ENCODE measurements around the gene NRCAM.

NRCAM gene

DNA sequence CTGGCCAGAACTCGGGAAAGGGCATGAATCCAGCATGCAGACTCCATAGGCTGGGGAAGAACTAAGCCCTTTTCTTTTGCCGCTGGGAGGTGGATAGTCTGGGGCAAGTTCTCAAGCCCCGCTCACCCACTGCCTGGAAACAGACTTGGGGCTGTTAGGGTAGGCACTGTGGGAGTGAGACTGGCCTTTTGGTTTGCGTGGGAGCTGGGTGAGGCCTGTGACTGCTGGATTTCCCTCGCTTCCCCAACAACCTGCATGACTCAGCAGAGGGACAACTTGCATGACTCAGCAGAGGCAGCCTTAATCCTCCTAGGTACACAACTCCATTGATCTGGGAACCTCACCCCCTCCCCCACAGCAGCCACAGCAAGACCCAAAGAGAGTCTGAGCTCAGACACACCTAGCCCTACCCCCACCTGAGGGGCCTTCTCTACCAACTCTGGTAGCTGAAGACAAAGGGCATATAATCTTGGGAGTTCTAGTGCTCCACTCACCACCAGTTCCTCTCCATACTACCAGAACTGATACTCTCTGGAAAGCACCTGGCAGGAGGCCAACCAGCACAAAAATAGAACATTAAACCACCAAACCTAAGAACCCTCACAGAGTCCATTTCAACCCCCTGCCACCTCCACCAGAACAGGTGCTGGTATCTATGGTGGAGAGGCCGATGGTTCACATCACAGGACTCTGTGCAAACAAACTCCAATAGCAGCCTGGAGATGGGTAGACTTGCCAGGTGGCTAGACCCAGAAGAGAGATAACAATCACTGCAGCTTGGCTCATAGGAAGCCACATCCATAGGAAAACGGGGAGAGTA, 244.6 kb downstream of the NRCAM start:
- DNase-seq (ENCODE audit: low spot score), result no peak

DNA sequence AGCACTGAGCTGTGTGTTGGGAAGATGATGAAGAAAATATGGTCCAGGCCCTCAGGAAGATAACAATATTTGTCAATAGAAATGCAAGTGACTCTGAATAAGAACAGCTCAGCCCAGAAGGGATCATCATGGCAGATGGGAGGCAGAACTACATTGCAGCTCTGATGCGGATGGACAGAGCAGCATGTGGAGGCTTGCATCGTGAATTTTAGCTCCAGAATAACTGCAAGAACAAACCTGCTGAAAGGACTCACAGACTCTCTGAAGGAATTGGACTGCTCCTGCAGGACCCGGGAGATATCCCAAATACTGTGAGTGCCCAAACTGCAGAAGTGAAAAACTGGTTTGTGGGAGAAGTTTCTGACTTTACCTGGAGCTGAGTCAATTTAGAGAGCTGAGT, 245.4 kb downstream of the NRCAM start:
- DNase-seq (ENCODE audit: low spot score), result no peak

GRCh38 chr7:108205311-108205710, 250.9 kb downstream of the NRCAM start:
- DNase-seq (ENCODE audit: low spot score), result no peak

GRCh38 chr7:108204281-108204796, 251.9 kb downstream of the NRCAM start:
- DNase-seq (ENCODE audit: low spot score), result peak; percentile 52

DNA sequence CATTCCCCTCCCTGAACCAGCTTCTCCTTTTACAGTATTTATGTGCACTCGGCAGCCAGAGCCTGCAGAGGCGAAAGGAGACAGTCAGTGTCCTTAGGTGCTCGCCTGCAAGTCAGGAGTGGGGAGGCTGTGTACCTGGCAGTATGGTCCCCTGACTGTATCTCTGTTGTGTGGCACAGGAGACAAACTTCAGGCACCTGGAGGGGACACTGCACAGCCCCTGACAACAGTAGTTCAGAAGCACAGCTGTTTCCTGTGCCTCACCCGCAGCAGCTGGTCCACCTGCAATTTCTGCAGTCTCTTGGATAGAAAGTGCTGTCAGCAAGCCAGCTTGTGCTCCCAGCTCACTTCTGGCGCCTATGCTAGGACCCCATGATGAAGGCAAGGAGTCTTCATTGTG, 252.7 kb downstream of the NRCAM start:
- DNase-seq (ENCODE audit: low spot score), result no peak

DNA sequence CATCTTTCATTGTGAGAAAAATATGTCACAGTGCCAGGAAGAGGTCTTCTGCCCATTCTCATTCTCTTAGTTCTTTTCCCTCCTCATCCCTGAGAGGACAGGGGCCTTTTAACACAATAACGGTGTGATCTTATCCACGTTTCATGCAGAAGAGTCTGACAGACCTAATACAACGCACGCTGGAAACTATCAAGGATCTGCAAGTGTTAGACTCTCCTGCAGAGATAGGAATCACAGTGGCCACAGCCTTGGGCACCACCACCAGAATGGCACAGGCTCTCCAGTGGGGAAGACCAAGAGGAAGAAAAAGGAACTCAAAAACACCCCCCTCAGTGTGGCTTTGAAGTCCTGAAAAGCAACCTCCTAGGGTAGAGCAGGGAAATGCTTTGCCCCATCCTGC, 253.5 kb downstream of the NRCAM start:
- peak; percentile 33 for DNase-seq (ENCODE audit: low spot score)

- no peak for DNase-seq (ENCODE audit: low spot score)
These were observed 254.5 kb downstream of the NRCAM start for GRCh38 chr7:108201766-108202165.

GRCh38 chr7:108200326-108200725, 255.9 kb downstream of the NRCAM start:
- DNase-seq (ENCODE audit: low spot score), result no peak

- no peak for DNase-seq (ENCODE audit: low spot score)
These were observed 258.7 kb downstream of the NRCAM start for GRCh38 chr7:108197371-108198091.

GRCh38 chr7:108196004-108196403, 260.2 kb downstream of the NRCAM start:
- no peak for DNase-seq (ENCODE audit: low spot score)

- no peak for DNase-seq (ENCODE audit: low spot score)
These were observed 262.4 kb downstream of the NRCAM start for GRCh38 chr7:108193594-108194498.

- DNase-seq (ENCODE audit: low spot score), result no peak
These were observed 265.3 kb downstream of the NRCAM start for GRCh38 chr7:108190891-108191290.

DNA sequence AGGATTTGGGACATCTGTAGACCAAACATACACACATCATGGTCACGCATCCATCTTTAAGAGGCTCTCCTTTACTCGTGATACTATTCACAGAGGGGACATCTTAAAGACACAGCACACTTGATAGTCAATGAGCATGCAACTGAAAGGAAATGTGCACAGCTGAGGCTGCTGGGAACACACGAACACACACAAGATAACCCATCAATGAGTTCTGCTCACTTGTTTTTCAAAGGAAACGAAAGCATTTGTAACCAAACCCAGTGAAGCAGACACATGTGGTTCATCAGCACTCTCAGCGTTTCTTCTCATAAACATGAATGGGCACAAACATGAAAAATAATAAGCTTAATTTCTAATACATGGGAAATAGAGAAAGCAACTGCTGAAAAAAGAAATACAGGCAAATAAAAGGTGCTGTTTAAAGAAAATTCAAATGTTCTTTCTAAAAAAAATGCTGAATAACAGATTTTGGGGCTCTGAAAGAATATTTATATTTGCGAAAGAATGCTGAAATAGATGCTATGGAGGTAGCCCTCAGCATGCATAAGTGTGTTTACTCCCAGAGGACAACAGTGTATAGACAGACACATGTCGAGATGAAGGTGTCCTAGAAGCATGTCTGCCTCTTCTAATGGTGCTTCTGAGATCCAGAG, 266.4 kb downstream of the NRCAM start:
- no peak for DNase-seq (ENCODE audit: low spot score)

- no peak for DNase-seq (ENCODE audit: low spot score)
These were observed 267.5 kb downstream of the NRCAM start for GRCh38 chr7:108188724-108189123.

- DNase-seq (ENCODE audit: low spot score), result peak; percentile 68
These were observed 274.9 kb downstream of the NRCAM start for GRCh38 chr7:108181073-108181985.

DNA sequence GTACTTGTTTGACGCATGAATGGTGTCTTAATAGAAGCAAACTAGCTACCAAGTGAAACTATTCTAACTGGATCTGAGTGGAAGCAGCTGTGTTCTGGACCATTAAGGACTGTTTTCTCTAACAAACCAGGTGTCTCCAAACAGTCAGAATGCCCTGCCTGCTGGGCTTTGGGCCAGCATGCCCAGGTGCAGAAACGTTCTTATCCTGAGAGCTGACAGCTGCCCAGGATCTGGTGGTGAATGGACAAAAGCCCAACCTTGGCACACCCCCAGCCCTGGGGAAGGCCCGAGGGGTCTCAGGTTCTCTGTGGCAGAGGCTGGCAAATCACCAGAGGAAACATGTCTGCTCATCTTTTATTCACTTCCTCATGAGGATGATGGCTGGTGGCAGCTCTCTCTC, 277.8 kb downstream of the NRCAM start:
- DNase-seq (ENCODE audit: low spot score), result no peak

GRCh38 chr7:108171164-108171563, 285.1 kb downstream of the NRCAM start:
- no peak for DNase-seq (ENCODE audit: low spot score)

GRCh38 chr7:108170251-108170650, 286.0 kb downstream of the NRCAM start:
- no peak for DNase-seq (ENCODE audit: low spot score)

- no peak for DNase-seq (ENCODE audit: low spot score)
These were observed 288.8 kb downstream of the NRCAM start for GRCh38 chr7:108167460-108167859.

DNA sequence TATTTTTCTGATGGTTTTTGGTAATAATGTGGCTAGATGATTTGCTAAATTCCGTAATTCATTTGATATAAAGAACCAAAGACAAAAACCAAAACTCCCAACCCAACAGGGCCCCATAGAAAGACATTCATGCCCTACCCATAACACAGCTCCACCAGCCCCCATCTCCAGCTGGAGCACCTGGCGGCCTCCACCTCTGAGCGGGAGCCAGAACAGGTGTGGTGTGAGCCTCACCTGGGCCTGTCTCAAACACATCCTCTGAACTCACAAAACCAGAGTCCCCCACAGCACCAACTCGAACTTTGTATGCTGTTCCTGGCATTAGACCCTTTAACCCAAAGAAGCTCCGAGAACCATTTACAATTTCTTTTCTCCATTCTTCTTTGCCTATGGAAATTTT, 289.5 kb downstream of the NRCAM start:
- no peak for DNase-seq (ENCODE audit: low spot score)

Measured in SK-N-DZ (cell line).